Skin epidermis (tissue), 12 donors: ENCODE results near the gene COLEC11.

Source experiments
- H3K27ac ChIP-seq, 21 experiments: fragments of 200-600 bp; sonication (generic) in 11 of 21; one replicate each; pipeline ENCODE4 v1.5.0; 2020; ENCODE audit warnings: mild to moderate bottlenecking in 3 of 21, inconsistent platforms in 2 of 21, moderate library complexity in 2 of 21
- H3K4me3 ChIP-seq, 7 experiments: fragments of 200-600 bp; sonication (generic) in 2 of 7; one replicate each; pipeline ENCODE4 v1.5.0; 2020; ENCODE audit warnings: inconsistent platforms in 2 of 7, mild to moderate bottlenecking in 2 of 7, moderate library complexity in 1 of 7

Gene COLEC11

DNA sequence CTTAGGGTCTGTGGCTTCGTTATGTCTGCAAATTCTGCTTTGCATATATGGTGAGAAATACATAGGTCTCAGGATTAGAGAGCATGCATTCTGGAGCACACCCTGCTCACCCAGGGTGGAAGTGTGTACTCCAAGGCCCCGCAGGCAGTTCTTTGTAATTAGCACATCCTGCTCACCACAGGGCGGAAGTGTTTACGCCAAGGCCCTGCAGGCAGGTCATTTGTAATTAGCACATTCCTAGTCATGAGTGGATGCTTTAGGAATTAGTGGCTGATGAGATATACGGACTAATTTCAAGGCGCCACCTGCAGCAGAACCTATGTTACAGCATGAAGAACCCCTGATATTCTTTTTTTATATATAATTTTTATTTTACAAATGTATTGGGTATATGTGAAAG, 67.3 kb downstream of the COLEC11 start:
- H3K27ac ChIP-seq = no peak overlapping the region
- H3K4me3 ChIP-seq = no peak overlapping the region

DNA sequence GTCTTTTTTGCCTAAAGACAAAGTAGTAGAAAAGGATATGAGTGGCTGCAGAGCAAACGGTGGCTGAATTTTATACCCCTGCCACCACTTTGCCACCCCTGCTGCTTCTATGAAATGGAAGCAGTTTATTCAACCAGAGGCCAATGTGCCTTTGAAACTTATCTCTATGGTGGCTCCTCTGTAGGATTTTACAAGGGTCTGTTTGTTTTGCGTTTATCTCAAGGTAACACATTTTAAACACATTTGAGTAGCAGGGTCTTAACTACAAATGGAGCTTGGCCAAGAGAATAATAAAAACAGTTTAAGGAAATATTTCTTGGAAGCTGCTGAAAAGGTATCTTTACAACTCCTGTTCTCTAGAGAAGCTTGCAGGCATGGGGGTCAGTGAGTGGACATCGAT, 69.2 kb downstream of the COLEC11 start:
- Histone ChIP-seq H3K27ac (no peak overlapping the region), H3K4me3 (no peak overlapping the region)

DNA sequence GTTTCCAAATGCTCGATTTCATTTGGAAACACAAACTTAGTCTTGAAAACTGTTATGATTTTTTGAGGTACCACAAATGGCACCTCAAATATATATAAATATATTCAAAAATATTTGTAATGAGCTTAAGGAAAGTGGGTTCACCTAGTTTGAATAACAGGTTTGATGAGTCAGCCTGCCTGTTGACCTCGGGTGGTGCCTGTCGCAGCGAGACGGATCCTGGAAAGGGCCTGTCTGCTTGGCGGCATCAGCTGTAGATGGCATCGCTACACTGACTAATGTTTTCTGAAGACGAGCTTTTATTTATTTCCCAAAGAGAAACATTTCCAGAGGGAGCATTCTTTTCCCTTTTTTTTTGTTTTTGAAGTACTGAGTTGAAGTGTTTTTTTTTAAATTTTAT, 70.0 kb downstream of the COLEC11 start:
- H3K4me3 ChIP-seq = no peak overlapping the region
- no peak overlapping the region for H3K27ac ChIP-seq

DNA sequence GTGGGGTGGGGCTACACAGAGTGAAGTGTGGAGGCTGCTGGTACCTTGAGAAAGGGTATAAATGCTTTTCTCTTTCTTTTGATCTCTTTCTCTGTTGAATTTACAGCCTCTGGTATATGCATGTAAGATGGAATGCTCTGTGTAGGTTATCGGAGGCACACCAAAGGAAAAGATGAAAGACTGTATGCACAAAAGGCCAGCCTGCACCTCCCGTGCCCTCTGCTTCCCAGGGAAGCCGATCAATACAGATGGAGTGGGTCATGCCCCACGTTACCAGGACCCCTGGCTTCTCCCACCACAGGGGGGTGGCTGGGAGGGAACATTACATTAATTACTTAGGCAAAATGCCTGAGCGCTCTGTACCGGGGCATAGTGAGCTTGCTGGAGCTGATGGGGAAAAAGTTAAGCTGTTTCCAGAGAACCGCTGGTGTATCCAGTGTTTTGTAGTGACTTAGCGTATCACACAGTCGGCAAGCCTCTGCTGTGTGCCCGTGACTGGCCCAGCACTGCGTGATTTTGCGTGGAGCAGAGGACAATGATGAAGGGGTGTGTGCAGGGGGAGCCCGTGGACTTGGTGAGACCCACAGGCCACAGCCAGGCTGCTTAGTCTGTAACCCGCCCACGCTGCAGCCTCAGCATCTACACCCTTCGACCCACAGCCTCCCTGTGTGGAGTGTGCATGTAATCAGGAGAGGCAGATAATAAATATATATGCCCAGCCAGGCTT, 71.1 kb downstream of the COLEC11 start:
- no peak overlapping the region for H3K27ac ChIP-seq
- no peak overlapping the region for H3K4me3 ChIP-seq

DNA sequence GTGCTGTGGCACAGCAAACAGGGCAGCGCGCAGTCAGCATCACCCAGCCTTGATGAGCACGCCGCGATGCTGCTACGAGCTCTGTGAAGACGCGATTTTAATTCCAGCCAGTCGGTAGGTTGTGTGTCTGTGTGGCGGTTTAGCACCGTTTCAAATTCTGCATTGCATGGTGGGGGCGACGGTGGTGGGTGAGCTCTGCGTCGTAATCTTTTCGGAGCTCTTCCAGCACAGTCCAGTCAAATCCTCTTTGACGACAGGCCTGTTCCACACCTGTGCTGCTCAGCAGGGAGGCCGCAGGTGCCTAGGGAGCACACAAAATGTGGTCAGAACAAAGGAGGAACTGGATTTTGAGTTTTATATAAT, 71.7 kb downstream of the COLEC11 start:
- H3K4me3 ChIP-seq = no peak overlapping the region
- H3K27ac ChIP-seq = no peak overlapping the region

DNA sequence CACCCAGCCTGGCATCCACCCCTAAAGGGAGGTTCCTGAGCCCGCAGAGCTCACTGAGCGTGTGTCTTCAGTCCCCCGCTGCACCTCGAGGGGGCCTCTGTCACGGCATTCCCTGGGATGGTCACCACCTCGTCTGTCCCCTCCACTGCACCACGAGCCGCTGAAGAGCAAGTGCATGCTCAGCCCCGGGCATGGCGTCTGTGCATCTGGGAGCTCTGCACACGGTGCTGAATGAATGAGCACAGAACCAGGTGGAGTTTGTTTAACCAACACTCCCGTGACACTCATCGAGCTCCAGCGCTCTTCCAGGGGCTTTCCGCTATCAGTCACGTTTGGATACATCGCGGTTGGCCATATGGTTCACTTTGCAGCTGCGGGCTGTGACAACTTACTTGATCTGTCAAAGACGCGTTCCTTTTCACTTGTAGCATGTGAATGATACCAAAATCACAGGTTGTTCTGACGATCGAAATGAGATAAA, 72.3 kb downstream of the COLEC11 start:
- H3K4me3 ChIP-seq = no peak overlapping the region
- no peak overlapping the region for H3K27ac ChIP-seq

DNA sequence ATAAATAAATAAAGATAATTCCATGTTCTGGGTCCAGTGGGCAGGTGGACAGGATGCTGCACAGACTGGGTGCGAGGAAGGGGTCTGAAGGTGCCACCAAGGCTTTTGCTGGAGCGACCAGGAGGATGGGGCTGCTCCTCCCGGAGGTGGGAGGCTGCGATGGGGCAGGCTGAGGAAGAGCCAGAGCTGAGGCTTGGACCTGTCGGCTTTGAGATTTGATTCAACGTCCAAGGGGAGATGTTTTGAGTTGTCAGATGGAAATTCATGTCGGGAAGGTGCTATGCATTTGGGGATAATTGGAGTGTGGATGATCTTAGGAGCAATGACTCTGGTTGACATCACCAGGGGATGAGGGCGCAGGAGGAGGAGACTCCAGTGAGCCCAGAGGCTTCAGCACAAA, 74.7 kb downstream of the COLEC11 start:
- Histone ChIP-seq H3K4me3 (no peak overlapping the region), H3K27ac (no peak overlapping the region)

DNA sequence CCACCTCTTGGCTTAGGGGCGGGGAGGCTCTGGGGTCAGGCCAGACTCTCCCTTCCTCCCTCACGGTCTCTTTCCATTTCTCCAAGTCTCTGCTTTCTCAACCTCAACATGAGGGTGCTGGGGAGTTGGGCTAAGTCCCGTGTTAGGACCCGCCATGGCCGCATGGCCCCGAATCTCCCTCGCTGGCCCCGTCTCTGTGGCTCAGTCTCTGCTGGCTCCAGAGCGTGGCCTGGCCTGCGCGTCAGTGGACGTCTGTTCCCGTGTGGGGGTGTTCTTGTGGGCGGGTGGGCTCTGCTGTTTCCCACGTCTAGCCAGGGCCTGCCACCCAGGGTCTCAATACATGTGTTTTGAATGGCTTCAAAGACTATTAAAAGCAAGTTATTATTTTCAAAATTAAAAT, 75.5 kb downstream of the COLEC11 start:
- Histone ChIP-seq H3K27ac (no peak overlapping the region), H3K4me3 (no peak overlapping the region)

DNA sequence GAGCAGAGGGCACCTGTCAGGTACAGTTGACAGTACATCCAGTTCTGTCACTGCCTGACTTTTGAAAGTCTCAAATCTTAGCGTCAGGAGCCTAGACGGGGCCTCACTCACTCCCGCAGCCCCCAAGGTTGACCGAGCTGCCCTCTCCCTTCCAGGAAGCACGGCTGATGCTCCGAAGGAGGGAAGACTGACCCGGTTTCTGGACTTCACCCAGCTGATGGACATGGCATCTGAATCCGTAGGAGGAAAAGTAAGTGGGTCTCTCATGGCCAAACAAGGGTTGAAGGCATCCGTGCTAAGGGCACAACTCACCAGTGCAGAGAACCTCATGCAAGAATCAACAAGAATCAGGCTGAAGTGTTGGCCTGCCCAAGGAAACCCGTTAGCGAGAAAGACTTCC, 76.0 kb downstream of the COLEC11 start:
- Histone ChIP-seq H3K27ac (no peak overlapping the region), H3K4me3 (no peak overlapping the region)

DNA sequence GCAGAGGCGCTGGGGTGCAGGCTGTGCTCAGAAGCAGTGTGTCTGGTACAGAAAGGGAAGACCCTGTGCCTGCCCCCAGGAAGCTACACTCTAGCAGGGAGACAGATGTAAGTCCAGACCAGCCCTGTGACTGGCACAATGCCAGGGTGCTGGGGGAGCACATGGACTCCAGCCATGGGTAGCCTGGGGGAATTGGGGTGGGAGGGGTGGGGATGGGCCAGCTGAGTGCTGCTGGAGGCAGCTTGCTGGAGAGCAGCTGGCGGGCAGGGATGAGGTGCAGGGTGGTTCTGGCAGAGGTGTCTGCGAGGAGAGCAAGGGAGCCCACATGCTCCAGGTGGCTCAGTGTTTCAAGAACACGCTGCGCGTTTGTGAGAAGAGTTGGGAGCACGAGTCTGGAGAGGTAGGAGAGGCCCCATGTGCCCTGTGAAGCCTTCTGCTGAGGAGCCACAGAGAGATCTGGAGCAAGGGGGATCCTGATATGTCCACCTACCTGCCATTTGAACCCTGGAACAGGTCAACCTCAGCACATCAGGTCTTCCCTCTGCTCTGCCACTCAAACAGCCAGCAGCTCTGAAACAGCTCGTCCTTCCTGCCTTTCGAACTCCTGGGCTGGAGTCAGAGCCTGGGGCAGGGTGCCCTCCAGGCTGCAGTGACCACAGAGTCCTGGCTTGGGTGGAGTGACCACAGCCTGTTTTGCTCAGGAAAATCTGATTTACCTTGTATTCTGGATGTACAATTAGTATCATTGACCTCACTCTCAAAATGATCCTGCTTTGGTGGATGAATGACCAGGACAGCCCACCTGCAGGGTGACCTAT, 78.2 kb downstream of the COLEC11 start:
- no peak overlapping the region for H3K27ac ChIP-seq
- H3K4me3 ChIP-seq = no peak overlapping the region

DNA sequence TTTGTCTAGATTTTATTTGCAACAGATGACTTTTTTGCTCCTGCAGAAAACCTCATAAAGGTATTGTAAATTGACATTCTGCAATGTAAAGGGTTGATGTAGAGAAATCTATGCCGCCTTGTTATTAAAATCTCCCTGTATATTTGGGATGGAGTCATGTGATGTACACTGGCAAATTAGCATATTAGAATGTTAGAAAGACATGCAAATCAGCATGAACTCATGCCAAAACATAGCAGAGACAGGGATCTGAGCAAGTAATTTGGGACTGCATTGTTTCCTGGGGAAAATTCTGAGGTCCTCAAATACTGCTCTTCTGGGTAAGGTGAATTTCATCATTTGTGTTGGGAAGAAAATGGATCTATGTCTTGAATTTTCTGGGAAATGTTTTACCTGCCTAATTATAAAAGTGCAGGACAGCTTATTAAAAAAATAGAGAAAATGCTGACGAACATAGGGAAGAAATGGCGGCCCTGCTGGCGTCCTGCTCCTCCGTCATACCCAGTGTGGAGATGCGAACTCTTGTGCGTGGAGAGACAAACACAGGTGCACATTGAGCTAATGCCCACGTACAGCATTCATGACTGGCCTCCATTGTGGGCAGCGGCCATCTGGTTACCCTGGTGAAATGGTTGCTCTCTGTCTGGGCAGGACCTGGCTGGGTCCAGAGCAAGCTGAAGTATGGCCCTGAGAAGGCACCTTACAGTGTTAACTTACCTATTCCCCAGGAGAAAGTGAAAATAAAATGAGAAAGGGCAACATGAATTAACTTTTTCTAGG, 79.3 kb downstream of the COLEC11 start:
- Histone ChIP-seq H3K4me3 (no peak overlapping the region), H3K27ac (no peak overlapping the region)

DNA sequence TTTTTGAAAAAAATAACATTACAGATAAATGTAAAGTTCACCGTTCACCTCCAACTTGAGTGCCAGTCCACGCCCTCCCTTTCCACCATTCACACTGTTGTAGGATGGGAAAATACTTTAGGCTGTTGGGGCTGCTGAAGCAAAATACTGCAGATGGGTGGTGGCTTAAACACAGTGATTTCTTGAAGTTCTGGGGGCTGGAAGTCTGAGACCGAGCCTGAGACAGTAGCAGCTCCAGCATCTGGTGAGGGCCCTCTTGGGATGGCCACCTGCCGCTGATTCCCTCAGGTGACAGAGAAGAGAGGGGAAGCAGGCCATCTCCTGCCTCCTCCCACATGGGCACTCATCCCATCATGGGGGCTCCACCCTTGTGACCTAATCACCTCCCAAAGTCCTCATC, 80.8 kb downstream of the COLEC11 start:
- no peak overlapping the region for H3K27ac ChIP-seq
- H3K4me3 ChIP-seq = no peak overlapping the region

DNA sequence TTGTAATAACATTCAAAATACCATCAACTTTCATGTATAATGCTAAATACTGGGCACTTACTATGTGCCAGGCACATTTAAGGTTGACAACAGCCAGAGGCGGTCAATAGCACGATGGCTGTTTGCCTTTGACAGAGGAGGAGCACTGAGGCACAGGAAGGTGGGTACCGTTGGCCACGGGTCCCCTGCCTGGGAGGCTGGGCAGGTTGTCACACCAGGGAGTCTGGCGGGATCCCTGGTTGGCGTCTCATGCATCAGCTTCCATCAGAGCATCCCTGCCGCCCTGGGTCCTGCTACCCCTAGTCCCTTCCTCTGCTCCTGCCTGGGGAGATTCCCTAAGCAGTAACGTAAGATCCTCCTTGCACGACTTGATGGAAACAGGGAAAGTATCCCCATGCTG, 82.5 kb downstream of the COLEC11 start:
- Histone ChIP-seq H3K27ac (no peak overlapping the region), H3K4me3 (no peak overlapping the region)

DNA sequence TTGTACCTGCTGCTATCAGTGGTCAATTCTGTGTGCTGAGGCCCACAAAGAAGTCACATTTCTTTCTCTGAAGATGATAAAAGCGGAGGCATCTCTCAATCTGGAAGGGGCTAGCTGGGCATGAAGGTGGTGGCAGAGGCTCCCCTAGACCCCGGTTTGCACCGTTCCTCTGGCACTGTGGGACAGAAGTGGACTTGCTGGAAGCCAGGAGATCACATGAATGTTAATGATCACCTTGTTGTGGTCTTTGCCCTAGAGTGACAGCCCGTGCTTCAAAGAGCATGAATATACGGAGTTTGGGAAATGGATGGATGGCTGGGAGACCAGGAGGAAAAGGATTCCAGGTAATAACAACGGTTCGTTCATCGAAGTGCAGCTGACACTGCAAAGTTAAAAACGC, 83.3 kb downstream of the COLEC11 start:
- Histone ChIP-seq H3K27ac (no peak overlapping the region), H3K4me3 (no peak overlapping the region)

DNA sequence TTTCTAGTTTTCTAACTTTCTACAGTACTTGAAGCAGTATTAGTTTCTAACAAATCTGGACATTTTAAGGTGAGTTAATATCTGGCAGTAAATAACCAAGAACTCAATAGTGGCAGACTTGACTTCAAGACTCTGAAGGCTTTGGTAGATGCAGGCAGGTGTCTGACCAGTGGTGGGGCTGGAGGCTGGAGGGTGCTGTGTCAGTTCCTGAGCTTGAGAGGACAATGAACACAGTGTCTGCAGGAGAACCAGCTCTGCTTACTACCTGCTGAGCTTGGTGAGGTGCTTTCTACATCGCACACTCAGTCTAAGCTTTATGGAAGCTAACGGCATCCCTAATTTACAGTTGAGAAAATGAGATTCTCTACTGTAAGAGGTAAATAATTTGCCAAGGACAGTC, 84.3 kb downstream of the COLEC11 start:
- no peak overlapping the region for H3K27ac ChIP-seq
- H3K4me3 ChIP-seq = no peak overlapping the region

DNA sequence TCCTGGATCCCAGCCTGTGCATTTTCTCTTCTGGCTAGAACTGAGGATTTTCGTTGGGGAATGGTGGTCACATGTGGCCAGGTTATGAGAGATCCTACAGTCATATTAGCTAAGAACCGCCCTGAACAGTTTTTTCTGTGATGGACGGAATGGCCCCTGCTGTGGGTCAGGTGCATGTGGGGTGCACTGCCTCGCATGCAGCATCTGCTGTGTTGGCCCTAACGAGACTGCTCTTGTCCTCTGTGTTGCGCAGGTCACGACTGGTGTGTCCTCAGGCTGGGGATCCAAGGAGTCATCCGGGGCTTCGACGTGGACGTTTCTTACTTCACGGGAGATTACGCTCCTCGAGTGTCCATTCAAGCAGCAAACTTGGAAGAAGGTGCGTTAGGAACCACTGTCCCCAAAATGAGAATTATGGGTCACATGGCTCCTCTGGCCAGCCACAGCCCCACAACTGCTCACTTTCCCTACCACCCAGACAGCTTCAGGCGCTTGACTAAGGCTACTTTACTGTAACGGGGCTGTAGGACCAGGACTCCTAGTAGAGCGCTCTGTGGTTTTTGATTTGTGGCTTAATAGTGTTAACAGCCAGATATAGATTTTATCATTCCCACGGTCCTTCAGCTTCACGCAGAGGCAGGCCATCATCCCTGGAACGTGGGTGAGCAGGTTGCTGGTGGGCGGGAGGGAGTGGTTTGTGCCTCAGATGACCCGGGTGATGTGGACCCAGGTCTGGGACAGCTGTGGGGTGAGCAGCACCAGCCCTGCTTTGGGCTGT, 84.9 kb downstream of the COLEC11 start:
- Histone ChIP-seq H3K27ac (no peak overlapping the region), H3K4me3 (no peak overlapping the region)

DNA sequence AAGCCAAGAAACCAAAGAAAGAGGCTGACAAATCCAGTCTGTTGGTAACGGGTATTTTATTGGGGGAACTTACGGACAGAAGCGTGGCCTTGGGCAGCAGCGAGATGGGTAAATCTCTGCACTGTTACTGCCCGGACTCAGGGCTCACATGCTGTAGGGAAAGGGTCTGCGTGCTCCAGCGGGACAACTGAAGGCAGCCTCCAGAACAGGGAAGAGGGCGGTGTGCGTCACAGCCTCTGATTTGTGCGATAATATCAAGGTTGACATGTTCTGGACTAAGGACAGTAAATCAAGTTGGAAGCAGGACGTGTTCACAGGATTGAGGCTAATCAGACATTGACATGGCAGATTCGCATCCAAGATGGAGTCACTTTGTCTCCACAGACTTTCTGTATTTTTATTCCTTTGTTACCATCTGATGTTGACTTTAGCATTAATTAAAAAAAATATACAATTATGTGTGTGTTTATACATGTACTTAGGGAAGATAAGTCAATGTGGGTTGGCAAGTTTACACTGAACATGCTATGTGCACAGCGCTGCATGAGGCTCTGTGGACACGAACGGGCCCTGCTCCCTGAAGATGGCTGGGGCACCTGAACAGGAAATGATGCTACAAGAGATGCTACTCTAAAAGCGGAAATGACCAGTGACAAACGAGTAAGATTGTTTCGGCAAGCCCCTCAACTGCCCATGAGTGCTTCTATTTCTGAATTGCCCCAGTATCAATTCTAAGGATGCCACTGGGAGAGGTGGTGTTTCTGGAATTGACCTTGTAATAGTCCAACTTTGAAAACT, 85.8 kb downstream of the COLEC11 start:
- Histone ChIP-seq H3K27ac (no peak overlapping the region), H3K4me3 (no peak overlapping the region)

DNA sequence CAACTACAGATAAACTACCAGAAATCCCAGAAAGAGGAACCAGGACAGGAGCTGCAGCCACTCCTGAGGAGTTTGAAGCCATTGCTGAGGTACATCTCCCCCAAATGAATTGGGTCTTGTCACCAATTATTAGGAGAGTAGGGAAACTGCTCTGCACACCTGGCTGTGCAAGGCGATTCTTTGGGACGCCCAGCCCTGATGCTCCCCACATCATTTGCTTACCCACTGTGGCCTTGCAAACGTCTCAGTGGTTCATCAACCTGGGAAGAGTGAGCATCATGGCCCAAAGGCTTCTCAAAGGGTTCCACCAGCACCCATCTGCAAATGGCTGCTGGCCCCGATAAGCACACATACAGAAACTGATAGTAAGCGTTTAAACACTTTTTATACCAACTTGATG, 86.7 kb downstream of the COLEC11 start:
- Histone ChIP-seq H3K4me3 (no peak overlapping the region), H3K27ac (no peak overlapping the region)

DNA sequence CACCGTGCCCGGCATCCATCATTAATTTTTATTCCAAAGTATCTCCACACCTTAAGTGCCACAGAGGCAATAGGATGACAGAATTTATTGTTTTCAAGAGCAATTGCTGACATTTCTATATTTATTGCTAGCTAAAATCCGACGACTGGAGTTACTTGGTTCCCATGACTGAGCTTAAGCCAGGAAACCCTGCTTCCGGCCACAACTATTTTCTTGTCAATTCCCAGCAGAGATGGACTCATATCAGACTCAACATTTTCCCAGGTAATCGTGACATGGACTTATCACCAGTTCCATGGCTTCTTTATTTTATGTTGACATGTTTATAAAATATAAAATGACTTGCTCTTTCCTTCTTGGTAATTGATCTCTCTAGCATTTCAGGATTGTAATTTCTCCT, 87.9 kb downstream of the COLEC11 start:
- Histone ChIP-seq H3K4me3 (no peak overlapping the region), H3K27ac (no peak overlapping the region)
